A673 (cell line): ENCODE results near the gene SEZ6L. TPM values are rescaled to one million over a fixed set of nuclear protein-coding genes. Genes with fewer than 3 reads are reported as not detected.

Experiments
- BruUV-seq: library from RNA; stranded (reverse); fragments of 400-500 nt; replicated peaks from 2 replicates; lab custom pipeline; 2021; lab: Mats Ljungman, UMichigan
- CTCF ChIA-PET: fragments of 300-600 bp; sonication (Branson Sonifier 250); formaldehyde crosslinking; loops from one replicate; lab custom pipeline; 2022; ENCODE audit warnings: antibody characterized with exemption; lab: Charles Lee
- POLR2A ChIA-PET: fragments of 300-600 bp; sonication (Branson Sonifier 250); formaldehyde crosslinking; loops from one replicate; lab custom pipeline; 2022; ENCODE audit warnings: antibody characterized with exemption; ENCODE audit not compliant: low non-redundant PET; lab: Charles Lee
- DNase-seq: peaks from one replicate; pipeline ENCODE4 v3.0.0-alpha.2; 2015; ENCODE audit warnings: low spot score
- H3K27ac ChIP-seq: fragments of 200-600 bp; sonication (generic); 2 replicates; pipeline ENCODE4 v1.5.1; 2016; ENCODE audit warnings: mixed run types, low read depth, mild to moderate bottlenecking, mixed read lengths, antibody characterized with exemption, low read length; ENCODE audit not compliant: poor library complexity, severe bottlenecking
- H3K27me3 ChIP-seq: fragments of 200-600 bp; sonication (generic); replicated peaks from 2 replicates; pipeline ENCODE4 v1.6.1; 2017; ENCODE audit warnings: mixed run types, low read depth, mild to moderate bottlenecking, mixed read lengths, antibody characterized with exemption, low read length; ENCODE audit not compliant: insufficient read depth, poor library complexity
- H3K36me3 ChIP-seq: fragments of 200-600 bp; sonication (generic); 2 replicates; pipeline ENCODE4 v1.6.1; 2016; ENCODE audit warnings: mixed run types, mild to moderate bottlenecking, mixed read lengths, antibody characterized with exemption, low read length; ENCODE audit not compliant: insufficient read depth, poor library complexity, severe bottlenecking
- H3K4me1 ChIP-seq: fragments of 200-600 bp; sonication (generic); 2 replicates; pipeline ENCODE4 v1.6.1; 2017; ENCODE audit warnings: mixed run types, mild to moderate bottlenecking, mixed read lengths, antibody characterized with exemption, low read length; ENCODE audit not compliant: insufficient read depth, poor library complexity, severe bottlenecking
- H3K4me3 ChIP-seq: fragments of 200-600 bp; sonication (generic); 2 replicates; pipeline ENCODE4 v1.5.1; 2016; ENCODE audit warnings: low read depth, mixed run types, mild to moderate bottlenecking, mixed read lengths, low read length; ENCODE audit not compliant: poor library complexity, severe bottlenecking
- H3K9me3 ChIP-seq: fragments of 200-600 bp; sonication (generic); 2 replicates; pipeline ENCODE4 v1.6.1; 2016; ENCODE audit warnings: mixed run types, low read depth, mild to moderate bottlenecking, mixed read lengths, antibody characterized with exemption, low read length; ENCODE audit not compliant: poor library complexity, severe bottlenecking
- CTCF ChIP-seq: fragments of 300-800, 200-600 bp; sonication (generic); conservative IDR thresholded peaks from 2 replicates; pipeline ENCODE4 v1.5.1; 2017; ENCODE audit warnings: low read depth, mild to moderate bottlenecking, antibody characterized with exemption, low read length, moderate library complexity, mixed read lengths
- EZH2 ChIP-seq: fragments of 200-600 bp; sonication (generic); IDR thresholded peaks from 2 replicates; pipeline ENCODE4 v1.6.1; 2017; ENCODE audit warnings: borderline replicate concordance, low read depth, mild to moderate bottlenecking, mixed read lengths, antibody characterized with exemption, low read length; ENCODE audit not compliant: poor library complexity, severe bottlenecking
- intact Hi-C: fragments of 100-400 bp; cut with micrococcal nuclease; formaldehyde crosslinking; loops from one replicate; pipeline ENCODE4 v1.10.0; 2022; ENCODE audit not compliant: unreplicated experiment
- total RNA-seq: library from RNA; stranded (reverse); gene quantifications from 2 replicates; pipeline ENCODE4 v1.2.3, GENCODE V29; 2021

The SEZ6L gene
- total RNA-seq, 1 experiment from 2014 or later, result 6.3 TPM

GRCh38 chr22:26194313-26194712, 25.1 kb downstream of the SEZ6L start:
- H3K4me1 ChIP-seq, result no peaks in the 10 kb centered on the region
- ChIA-PET POLR2A (no interaction called here), CTCF (no interaction called here)
- intact Hi-C loops, result no loop called here
- BruUV-seq, result no TSS peak
- H3K9me3 ChIP-seq, result no peaks in the 10 kb centered on the region
- H3K27ac ChIP-seq, result no peak overlapping the region
- H3K36me3 ChIP-seq, result no peaks in the 10 kb centered on the region
- DNase-seq, result no peak
- no peak overlapping the region for H3K4me3 ChIP-seq
- no peaks in the 10 kb centered on the region for H3K27me3 ChIP-seq
- no peak for TF ChIP-seq CTCF
- no peak for TF ChIP-seq EZH2

DNA sequence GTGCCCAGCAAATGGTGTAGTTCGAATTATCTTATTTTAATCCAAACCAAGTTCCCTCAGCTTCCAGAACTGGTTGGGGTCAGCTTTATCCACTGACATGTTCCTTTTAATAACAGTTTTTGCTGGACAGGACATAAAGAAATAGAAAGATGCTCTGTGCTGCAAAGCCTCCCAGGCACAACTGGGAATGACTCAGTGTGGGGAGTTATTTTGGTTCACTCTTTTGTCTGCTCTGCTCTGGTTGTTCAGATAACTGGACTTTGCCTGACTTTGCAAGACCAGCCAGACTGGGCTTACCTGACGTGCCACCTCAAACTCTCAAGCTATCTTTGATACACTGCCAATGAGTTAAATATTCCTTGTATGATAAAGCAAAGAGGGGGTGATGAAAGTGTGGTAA, 25.6 kb downstream of the SEZ6L start:
- ChIA-PET POLR2A (no interaction called here), CTCF (no interaction called here)
- intact Hi-C loops, result no loop called here
- TF ChIP-seq EZH2, result no peak
- no peak overlapping the region for H3K4me3 ChIP-seq
- H3K27me3 ChIP-seq, result no peaks in the 10 kb centered on the region
- no peak for DNase-seq
- no peaks in the 10 kb centered on the region for H3K36me3 ChIP-seq
- H3K9me3 ChIP-seq, result no peaks in the 10 kb centered on the region
- no peaks in the 10 kb centered on the region for H3K4me1 ChIP-seq
- no peak overlapping the region for H3K27ac ChIP-seq
- BruUV-seq, result no TSS peak

GRCh38 chr22:26196657-26197056, 27.4 kb downstream of the SEZ6L start:
- ChIA-PET POLR2A (no interaction called here), CTCF (no interaction called here)
- BruUV-seq, result no TSS peak

More at GRCh38 chr22:26196657-26197056, 27.4 kb downstream of the SEZ6L start:
- intact Hi-C loops, result no loop called here
- Histone ChIP-seq H3K27me3 (no peaks in the 10 kb centered on the region), H3K9me3 (no peaks in the 10 kb centered on the region), H3K4me1 (no peaks in the 10 kb centered on the region), H3K36me3 (no peaks in the 10 kb centered on the region), H3K27ac (no peak overlapping the region), H3K4me3 (no peak overlapping the region)
- no peak for DNase-seq
- TF ChIP-seq CTCF, result no peak
